Measurements from ENCODE around the gene ZNF501.

ZNF501 gene

GRCh38 chr3:44729384-44729910, at the start of gene ZNF501:
ZNF501 (plus strand) TSS chr3:44729635; CDS start chr3:44734422, 4,787 bp downstream.
- DNase-seq (ENCODE audit: low read depth in 2 of 2) = peak; percentile 77 to 81

- no peak for DNase-seq (ENCODE audit: low read depth in 2 of 2)
Observed at GRCh38 chr3:44680921-44681455, 48.4 kb upstream of the ZNF501 start.

DNA sequence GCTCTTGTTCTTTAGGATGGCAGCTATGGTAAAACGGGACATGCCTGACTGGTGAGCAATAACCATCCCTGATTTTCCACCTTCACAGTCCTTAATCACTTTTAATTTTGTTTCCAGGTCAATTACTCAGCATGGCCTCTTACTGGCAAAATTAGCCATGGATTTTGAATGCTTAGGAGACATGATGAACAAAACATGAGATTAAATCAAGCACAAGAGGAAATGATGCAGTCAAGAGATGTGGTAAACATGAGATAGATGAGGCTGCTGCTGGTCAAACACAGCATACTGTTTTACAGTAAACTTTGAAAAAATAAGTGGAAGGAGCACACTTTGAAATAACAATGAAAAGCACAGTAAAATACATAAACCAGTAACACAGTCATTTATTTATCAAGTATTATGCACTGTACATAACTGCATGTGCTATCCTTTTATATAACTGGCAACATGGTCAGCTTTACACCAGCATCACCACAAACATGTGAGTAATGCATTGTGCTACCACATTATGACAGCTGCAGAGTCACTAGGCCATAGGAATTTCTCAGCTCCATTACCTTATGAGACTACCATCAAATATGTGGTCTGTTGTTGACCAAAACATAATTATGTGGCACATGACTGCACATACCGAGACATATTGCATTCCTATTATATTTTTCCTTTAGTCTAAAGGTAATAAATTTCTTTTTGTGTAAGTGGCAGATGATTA, 47.1 kb upstream of the ZNF501 start:
- DNase-seq (ENCODE audit: low read depth in 2 of 2) = no peak

DNA sequence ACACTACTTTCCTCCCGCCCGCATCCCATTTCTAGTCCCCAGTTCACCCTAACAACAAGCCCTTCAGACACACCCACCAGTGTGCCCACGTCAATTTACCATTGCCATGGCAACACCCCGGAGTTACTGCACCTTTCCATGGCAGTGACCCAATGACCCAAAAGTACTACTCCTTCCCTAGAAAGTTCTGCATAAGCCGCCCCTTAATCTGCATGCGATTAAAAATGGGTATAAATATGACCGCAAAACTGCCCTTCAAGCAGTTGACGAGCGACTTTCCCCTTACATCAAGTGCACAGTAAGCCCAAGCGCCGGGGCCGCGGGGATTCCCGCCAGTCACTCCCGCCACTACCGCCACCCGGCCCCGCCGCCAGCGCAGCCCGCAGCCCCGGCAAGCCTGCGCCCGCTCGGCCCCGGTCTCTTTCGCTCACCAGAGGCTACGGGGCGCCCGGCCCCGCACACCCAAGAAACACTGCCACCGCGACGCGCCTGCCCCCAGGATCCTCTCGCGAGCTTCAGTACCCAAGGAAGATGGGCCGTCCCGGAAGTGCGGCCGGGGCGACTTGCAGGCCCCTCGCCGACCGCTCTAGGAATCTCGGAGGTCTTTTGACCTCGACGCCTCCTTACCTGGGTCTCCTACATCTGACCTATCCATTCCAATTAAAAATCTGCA, 44.2 kb upstream of the ZNF501 start:
- peak; percentile 11 to 47 for DNase-seq (ENCODE audit: low read depth in 2 of 2)

GRCh38 chr3:44687898-44688297, 41.5 kb upstream of the ZNF501 start:
- DNase-seq (ENCODE audit: low read depth in 2 of 2) = no peak

DNA sequence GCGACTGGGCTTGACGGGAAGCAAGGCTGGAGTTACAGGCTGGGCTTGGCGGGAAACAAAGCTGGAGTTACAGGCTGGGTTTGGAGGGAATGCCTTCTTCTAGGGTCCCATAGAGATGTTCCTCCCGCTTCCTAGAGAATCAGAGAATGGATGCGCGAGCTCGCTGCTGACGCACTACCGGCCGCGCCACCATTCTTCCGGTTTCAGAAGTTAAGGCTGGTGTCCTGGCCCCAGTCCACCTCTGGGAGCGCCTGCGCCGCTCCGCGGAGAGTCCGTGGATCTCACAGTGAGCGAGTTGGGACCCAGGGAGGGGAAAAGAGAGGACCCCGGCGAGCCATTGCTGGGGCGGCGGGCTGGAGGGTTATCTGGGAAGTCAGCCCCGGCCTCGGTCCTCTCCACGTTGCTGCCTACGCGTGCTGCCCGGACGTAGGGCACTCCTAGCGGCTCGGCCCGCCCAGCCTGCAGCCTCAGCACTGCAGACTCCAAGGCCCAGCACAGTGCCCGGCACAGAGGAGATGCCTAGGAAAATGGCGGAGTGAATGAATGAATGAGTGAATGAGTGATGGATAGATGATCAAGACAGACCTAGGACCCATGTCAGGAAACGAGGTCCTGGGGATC, 16.9 kb upstream of the ZNF501 start, which contains the start of gene ZNF502:
Gene ZNF502 (plus strand): TSS at position 206 of the 621 bp plus-strand sequence. CDS start 7,602 bp downstream, outside the sequence.
- DNase-seq (ENCODE audit: low read depth in 2 of 2) = peak; percentile 32 to 50

GRCh38 chr3:44721231-44722102, 8.0 kb upstream of the ZNF501 start:
- DNase-seq (ENCODE audit: low read depth in 2 of 2) = no peak

DNA sequence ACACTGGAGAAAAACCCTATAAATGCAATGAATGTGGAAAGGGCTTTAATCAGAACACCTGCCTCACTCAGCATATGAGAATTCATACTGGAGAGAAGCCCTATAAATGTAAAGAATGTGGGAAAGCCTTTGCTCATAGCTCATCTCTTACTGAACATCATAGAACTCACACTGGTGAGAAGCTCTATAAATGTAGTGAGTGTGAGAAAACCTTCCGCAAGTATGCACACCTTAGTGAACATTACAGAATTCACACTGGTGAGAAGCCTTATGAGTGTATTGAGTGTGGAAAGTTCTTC, 7.4 kb upstream of the ZNF501 start:
- DNase-seq (ENCODE audit: low read depth in 2 of 2) = no peak

GRCh38 chr3:44734646-44735168, 5.3 kb downstream of the ZNF501 start:
- no peak for DNase-seq (ENCODE audit: low read depth in 2 of 2)

- DNase-seq (ENCODE audit: low read depth in 2 of 2) = no peak
Observed at GRCh38 chr3:44761101-44761423, 31.6 kb downstream of the ZNF501 start.

- peak; percentile 98 to 99 for DNase-seq (ENCODE audit: low read depth in 2 of 2)
Observed at GRCh38 chr3:44761424-44762169, 32.2 kb downstream of the ZNF501 start, which contains the start of the genes KIAA1143 and KIF15. KIAA1143 (minus strand) TSS chr3:44761619; CDS start chr3:44761602, 17 bp downstream. KIF15 (plus strand) TSS chr3:44761794; CDS start chr3:44761866, 72 bp downstream.

- DNase-seq (ENCODE audit: low read depth in 2 of 2) = no peak
Observed at GRCh38 chr3:44762170-44762677, 32.8 kb downstream of the ZNF501 start.

DNA sequence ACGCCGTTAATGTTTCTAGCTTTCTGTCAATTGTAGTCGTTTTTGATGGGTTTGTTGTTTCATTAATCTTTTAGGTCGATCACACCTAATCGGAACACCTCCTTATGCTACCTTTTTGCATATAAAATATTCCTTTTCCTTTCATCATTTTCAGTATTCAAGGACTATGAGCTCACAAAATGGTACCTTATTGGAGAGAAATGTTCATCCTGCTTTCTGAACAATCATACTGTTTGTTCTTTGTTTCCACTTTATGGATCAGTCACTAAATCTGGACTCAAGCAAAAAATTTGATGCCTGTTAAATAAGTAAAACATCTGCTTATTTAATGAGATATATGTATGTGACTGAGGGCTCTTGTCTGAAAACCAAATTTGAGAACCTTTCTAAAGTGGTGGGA, 33.3 kb downstream of the ZNF501 start:
- no peak for DNase-seq (ENCODE audit: low read depth in 2 of 2)

GRCh38 chr3:44764248-44764647, 34.8 kb downstream of the ZNF501 start:
- no peak for DNase-seq (ENCODE audit: low read depth in 2 of 2)

- DNase-seq (ENCODE audit: low read depth in 2 of 2) = no peak
Observed at GRCh38 chr3:44771424-44772098, 42.1 kb downstream of the ZNF501 start.

- DNase-seq (ENCODE audit: low read depth in 2 of 2) = no peak
Observed at GRCh38 chr3:44772099-44772442, 42.6 kb downstream of the ZNF501 start.

- no peak for DNase-seq (ENCODE audit: low read depth in 2 of 2)
Observed at GRCh38 chr3:44782891-44783290, 53.5 kb downstream of the ZNF501 start.
